Measurements from ENCODE around the gene PLAC9.

The PLAC9 gene

DNA sequence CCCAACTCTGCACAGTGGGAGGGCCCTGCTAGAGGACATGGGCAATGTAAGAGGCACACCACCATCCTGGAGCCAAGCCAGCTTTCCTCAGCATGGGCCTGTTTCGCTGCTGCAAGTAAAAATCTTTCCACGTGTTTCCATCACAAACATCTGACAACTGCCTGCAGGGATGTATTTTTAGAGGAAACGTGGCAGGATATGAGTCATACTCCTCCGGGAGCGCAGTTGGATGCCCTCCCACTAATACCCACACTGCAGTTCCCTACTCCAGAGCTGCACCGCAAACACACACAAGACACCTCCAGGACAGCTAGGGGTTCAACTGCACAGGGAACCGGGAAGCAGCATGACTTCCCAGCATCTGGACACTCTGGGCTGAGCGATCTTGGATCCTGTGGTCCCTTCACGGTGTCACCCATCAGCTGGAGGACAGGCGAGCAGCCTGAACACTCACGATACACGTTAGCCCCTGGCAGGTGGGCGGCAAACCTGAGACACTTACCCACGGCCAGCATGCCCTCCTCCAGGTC lies 26.1 kb downstream of the PLAC9 start:
- Mint-ChIP-seq H3K4me1 (peaks cover 62% of the 10 kb centered on the region), H3K36me3 (ENCODE audit: low read depth) (peaks cover 55% of the 10 kb centered on the region), H3K4me3 (no peak overlapping the region), H3K9me3 (no peaks in the 10 kb centered on the region), H3K27me3 (ENCODE audit: low read depth) (no peaks in the 10 kb centered on the region), H3K27ac (peak overlapping the region; percentile 67 to 94 (median 87))
- TF ChIP-seq, protein P1, sequence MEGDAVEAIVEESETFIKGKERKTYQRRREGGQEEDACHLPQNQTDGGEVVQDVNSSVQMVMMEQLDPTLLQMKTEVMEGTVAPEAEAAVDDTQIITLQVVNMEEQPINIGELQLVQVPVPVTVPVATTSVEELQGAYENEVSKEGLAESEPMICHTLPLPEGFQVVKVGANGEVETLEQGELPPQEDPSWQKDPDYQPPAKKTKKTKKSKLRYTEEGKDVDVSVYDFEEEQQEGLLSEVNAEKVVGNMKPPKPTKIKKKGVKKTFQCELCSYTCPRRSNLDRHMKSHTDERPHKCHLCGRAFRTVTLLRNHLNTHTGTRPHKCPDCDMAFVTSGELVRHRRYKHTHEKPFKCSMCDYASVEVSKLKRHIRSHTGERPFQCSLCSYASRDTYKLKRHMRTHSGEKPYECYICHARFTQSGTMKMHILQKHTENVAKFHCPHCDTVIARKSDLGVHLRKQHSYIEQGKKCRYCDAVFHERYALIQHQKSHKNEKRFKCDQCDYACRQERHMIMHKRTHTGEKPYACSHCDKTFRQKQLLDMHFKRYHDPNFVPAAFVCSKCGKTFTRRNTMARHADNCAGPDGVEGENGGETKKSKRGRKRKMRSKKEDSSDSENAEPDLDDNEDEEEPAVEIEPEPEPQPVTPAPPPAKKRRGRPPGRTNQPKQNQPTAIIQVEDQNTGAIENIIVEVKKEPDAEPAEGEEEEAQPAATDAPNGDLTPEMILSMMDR (IDR thresholded peaks at IDR 0.05; ENCODE audit: unreplicated experiment in 3 of 3), result no peak

DNA sequence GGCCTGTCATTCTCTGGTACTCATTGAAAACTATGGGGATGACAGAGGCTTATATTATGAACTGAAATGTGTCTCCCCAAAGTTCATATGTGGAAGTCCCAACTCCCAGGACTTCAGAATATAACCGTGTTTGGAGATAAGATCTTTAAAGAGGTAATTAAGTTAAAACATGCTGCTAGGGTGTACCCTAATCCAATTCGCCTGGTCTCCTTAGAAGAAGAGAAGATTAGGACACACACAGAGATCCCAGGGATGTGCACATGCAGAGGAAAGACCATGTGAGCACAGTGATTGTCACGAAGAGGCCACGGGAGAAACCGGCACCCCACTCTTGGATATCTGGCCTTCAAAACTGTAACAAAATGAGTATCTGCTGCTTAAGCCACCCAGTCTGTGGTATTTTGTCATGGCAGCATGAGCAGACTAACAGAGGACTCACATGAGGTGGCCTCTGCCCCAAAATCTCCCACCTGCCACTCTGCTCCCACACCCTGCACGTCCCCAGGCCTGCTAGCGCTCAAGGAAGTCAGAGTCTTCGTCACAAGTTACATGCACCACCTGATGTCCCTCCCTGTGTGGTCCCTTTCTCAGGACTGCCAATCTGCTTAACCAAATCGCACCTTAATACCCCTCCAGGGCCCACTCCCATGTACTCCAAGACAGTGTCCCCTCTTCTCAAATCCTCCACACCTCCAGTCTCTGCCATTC lies 26.8 kb downstream of the PLAC9 start:
- TF ChIP-seq, protein P1 (IDR thresholded peaks at IDR 0.05; ENCODE audit: unreplicated experiment in 3 of 3), result no peak
- H3K27ac Mint-ChIP-seq, result peak overlapping the region; percentile 23 to 94 (median 87)
- peaks cover 65% of the 10 kb centered on the region for H3K4me1 Mint-ChIP-seq
- H3K36me3 Mint-ChIP-seq (ENCODE audit: low read depth), result peaks cover 56% of the 10 kb centered on the region
- H3K4me3 Mint-ChIP-seq, result no peak overlapping the region
- no peaks in the 10 kb centered on the region for H3K9me3 Mint-ChIP-seq
- H3K27me3 Mint-ChIP-seq (ENCODE audit: low read depth), result no peaks in the 10 kb centered on the region

DNA sequence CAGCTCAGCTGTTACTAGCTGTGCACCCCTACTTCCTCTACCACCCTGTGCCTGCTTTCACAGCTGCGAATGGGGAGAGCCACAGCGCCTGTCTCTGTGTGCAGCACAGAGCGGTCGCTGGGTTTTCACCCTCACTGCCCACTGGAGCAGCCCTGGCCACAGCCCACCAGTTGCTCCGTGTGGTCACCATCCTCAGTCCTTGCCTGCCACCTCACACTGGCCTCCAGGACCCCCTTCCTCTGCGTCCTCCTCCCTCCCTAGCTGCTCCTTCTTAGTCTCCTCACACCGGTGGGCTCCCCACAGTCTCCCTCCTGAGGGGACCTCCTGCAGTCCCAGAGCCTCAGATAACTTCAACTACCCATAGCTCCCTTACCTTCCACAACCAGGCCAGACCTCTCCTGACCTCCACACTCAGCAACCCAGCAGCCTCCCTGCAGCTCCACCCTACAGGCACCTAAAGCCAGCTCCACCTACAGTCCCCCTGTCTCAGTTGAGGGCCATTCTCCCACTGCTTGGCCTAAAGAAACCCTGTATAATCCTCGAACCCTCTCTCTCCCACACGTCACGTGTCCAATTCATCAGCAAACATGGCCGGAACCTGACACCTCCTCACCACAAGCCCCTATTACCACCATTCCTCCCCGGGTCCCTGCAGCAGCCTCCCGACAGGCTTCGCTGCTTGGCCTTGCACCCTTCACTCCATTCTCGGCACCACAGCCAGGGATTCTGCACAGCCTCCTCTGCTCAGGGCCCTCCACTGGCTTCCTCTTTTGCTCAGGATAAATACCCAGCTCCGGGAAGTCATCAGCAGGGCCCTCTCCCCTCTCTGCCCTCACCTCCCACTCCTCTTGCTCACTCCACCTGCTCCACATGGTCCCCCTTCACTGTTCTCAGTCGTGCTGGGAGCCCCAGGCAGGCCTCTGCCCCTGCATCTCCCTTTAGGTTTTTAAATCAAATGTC lies 28.1 kb downstream of the PLAC9 start:
- H3K4me1 Mint-ChIP-seq, result peaks cover 60% of the 10 kb centered on the region
- H3K27me3 Mint-ChIP-seq (ENCODE audit: low read depth), result no peaks in the 10 kb centered on the region
- no peaks in the 10 kb centered on the region for H3K9me3 Mint-ChIP-seq
- no peak overlapping the region for H3K4me3 Mint-ChIP-seq
- peak overlapping the region in 2 of 3 experiments; percentile 5 to 94 for H3K27ac Mint-ChIP-seq
- H3K36me3 Mint-ChIP-seq (ENCODE audit: low read depth), result peaks cover 48% of the 10 kb centered on the region
- TF ChIP-seq, protein P1 (IDR thresholded peaks at IDR 0.05; ENCODE audit: unreplicated experiment in 3 of 3), result no peak

DNA sequence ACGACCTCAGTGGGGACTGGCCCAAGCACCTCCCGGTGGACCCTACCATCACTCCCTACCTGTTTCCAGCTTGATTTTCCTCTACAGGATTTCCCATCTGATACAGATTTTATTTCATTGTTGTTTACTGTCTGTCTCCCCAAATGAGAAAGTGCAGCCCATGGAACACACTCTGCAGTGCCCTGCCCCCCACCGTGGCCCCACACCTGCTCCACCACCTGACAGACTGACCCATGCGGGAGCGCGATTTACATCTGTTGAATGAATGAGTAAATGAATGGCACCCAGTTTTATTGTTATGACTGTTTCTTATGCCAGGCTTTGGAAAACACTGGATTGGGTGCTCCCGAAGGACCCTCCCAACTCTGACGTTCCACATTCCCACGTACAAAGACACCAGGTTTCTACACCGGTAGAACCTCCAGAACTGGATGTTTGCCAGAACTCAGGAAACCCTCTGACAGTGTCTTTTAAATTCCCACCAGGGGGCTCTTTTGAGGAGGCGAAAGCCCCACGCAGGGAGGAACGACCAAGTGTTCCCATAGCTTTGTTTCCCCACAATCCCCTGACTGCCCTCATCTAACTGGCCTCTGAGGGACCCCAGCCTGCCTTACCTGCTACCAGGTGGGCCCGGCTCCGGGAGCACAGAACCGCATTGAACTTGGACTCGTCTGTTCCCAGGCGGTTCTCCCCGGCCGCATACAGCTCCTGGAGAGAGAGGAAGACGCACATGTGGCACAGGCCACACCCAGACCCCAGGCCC lies 29.0 kb downstream of the PLAC9 start:
- Mint-ChIP-seq H3K27me3 (ENCODE audit: low read depth) (no peaks in the 10 kb centered on the region), H3K27ac (peak overlapping the region in 1 of 3 experiments; percentile 1), H3K9me3 (no peaks in the 10 kb centered on the region), H3K4me3 (no peak overlapping the region), H3K36me3 (ENCODE audit: low read depth) (peaks cover 47% of the 10 kb centered on the region), H3K4me1 (peaks cover 60% of the 10 kb centered on the region)
- TF ChIP-seq, protein P1 (IDR thresholded peaks at IDR 0.05; ENCODE audit: unreplicated experiment in 3 of 3), result peak in 2 of 3 experiments; percentile 13 to 40

DNA sequence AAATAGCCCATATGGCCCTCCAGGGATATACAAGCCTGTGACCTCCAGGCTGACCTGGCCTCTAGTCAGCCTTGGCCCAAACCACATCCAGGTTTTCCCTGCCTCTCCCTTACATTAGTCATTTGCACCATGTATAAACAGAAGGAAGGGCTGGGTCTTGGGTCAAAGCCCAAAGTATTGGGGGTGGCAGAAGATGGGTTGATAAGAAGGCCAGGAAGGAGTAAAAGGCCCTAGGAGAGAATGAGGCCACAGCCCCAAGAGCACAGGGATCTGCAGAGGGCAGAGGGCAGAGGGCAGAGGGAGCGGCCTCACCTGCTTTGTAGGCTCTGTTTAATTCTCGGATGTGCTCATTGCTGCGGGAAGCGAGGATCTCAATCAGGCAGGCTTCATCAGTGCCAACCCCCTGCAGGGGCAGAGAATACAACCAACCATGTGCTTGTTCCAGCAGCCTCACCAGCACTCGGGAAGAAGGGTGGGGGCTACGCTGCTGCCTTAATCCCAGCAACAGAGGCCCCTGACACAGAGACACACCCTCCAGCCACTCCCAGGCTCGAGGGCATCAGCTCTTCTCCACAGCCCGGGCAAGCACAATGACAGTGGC lies 31.3 kb downstream of the PLAC9 start:
- Mint-ChIP-seq H3K27ac (no peak overlapping the region), H3K36me3 (ENCODE audit: low read depth) (peaks cover 29% of the 10 kb centered on the region), H3K4me3 (no peak overlapping the region), H3K9me3 (no peaks in the 10 kb centered on the region), H3K27me3 (ENCODE audit: low read depth) (no peaks in the 10 kb centered on the region), H3K4me1 (peaks cover 57% of the 10 kb centered on the region)
- TF ChIP-seq, protein P1 (IDR thresholded peaks at IDR 0.05; ENCODE audit: unreplicated experiment in 3 of 3), result no peak

All from nephron (organoid).